GM18861 (cell line): ENCODE data around the gene MYLK4.

ENCODE experiments used
- ATAC-seq: cut with Tn5 transposase; IDR thresholded peaks from one replicate; pipeline ENCODE4 v1.9.1; 2021; ENCODE audit not compliant: unreplicated experiment

Gene MYLK4

GRCh38 chr6:2756687-2757224, 6.0 kb upstream of the MYLK4 start:
- no peak for ATAC-seq

GRCh38 chr6:2756241-2756640, 5.5 kb upstream of the MYLK4 start:
- no peak for ATAC-seq

GRCh38 chr6:2755456-2755855, 4.7 kb upstream of the MYLK4 start:
- no peak for ATAC-seq

GRCh38 chr6:2754911-2755310, 4.2 kb upstream of the MYLK4 start:
- ATAC-seq, result no peak

- no peak for ATAC-seq
Observed at GRCh38 chr6:2754393-2754792, 3.7 kb upstream of the MYLK4 start.

- ATAC-seq, result no peak
Observed at GRCh38 chr6:2753743-2754142, 3.0 kb upstream of the MYLK4 start.

- ATAC-seq, result no peak
Observed at GRCh38 chr6:2753110-2753489, 2.4 kb upstream of the MYLK4 start.

- ATAC-seq, result no peak
Observed at GRCh38 chr6:2752477-2753109, 1.9 kb upstream of the MYLK4 start.

GRCh38 chr6:2751871-2752270, 1.1 kb upstream of the MYLK4 start:
- no peak for ATAC-seq

- ATAC-seq, result no peak
Observed at GRCh38 chr6:2749969-2750600, 637 bp downstream of the MYLK4 start.

- ATAC-seq, result no peak
Observed at GRCh38 chr6:2748183-2748582, 2.5 kb downstream of the MYLK4 start.

GRCh38 chr6:2746557-2747061, 4.1 kb downstream of the MYLK4 start:
- no peak for ATAC-seq

GRCh38 chr6:2745246-2745645, 5.5 kb downstream of the MYLK4 start:
- ATAC-seq, result no peak

- no peak for ATAC-seq
Observed at GRCh38 chr6:2744778-2745177, 5.9 kb downstream of the MYLK4 start.

- ATAC-seq, result no peak
Observed at GRCh38 chr6:2744209-2744771, 6.4 kb downstream of the MYLK4 start.

GRCh38 chr6:2743280-2744208, 7.2 kb downstream of the MYLK4 start:
- no peak for ATAC-seq

- no peak for ATAC-seq
Observed at GRCh38 chr6:2741756-2742155, 9.0 kb downstream of the MYLK4 start.

- ATAC-seq, result no peak
Observed at GRCh38 chr6:2740581-2740980, 10.1 kb downstream of the MYLK4 start.

GRCh38 chr6:2739335-2739734, 11.4 kb downstream of the MYLK4 start:
- ATAC-seq, result no peak

GRCh38 chr6:2738373-2738979, 12.2 kb downstream of the MYLK4 start:
- no peak for ATAC-seq

GRCh38 chr6:2737885-2738284, 12.8 kb downstream of the MYLK4 start:
- no peak for ATAC-seq
